SK-N-SH (cell line): ENCODE results near the gene SON.

Experiments used
- CHD2 ChIP-seq: fragments of 150-350 bp; IDR thresholded peaks from 2 replicates; pipeline ENCODE4 v1.6.1; 2018; ENCODE audit warnings: low read length; ENCODE audit not compliant: partially characterized antibody
- EP300 ChIP-seq, 2 experiments: IDR thresholded peaks; 2 replicates each; pipeline versions ENCODE4 v1.4.0 to v1.6.1; 2012; ENCODE audit warnings: borderline replicate concordance in 1 of 2, low read depth in 1 of 2, low read length in 1 of 2
- GABPA ChIP-seq: IDR thresholded peaks from 2 replicates; pipeline ENCODE4 v1.4.0; 2012; ENCODE audit warnings: low read depth, mild to moderate bottlenecking
- GATA2 ChIP-seq: sonication (generic); formaldehyde crosslinking; IDR thresholded peaks from 2 replicates; pipeline ENCODE4 v1.5.0; 2020; ENCODE audit warnings: mild to moderate bottlenecking, missing genetic modification reagents
- JUND ChIP-seq: IDR thresholded peaks from 2 replicates; pipeline ENCODE4 v1.4.0; 2012
- MXI1 ChIP-seq: IDR thresholded peaks from 2 replicates; pipeline ENCODE4 v1.6.1; 2012; ENCODE audit warnings: mild to moderate bottlenecking, low read depth, low read length, improper control_type of control experiment
- POLR2AphosphoS5 ChIP-seq: IDR thresholded peaks from 2 replicates; pipeline ENCODE4 v1.6.1; 2012; ENCODE audit warnings: low read depth, low read length
- SIN3A ChIP-seq: IDR thresholded peaks from 2 replicates; pipeline ENCODE4 v1.6.1; 2012; ENCODE audit warnings: low read depth, mild to moderate bottlenecking, low read length, moderate library complexity, borderline replicate concordance
- TAF1 ChIP-seq: IDR thresholded peaks from 2 replicates; pipeline ENCODE4 v1.6.1; 2012; ENCODE audit warnings: low read depth, mild to moderate bottlenecking, low read length, moderate library complexity, borderline replicate concordance
- TEAD4 ChIP-seq: IDR thresholded peaks from 2 replicates; pipeline ENCODE4 v1.4.0; 2012; ENCODE audit warnings: mild to moderate bottlenecking, borderline replicate concordance; ENCODE audit not compliant: insufficient read depth
- TF ChIP-seq, protein P1 (sequence below): fragments of 200-600 bp; sonication (generic); IDR thresholded peaks from 2 replicates; pipeline ENCODE4 v1.6.1; 2017; ENCODE audit warnings: antibody characterized with exemption, mild to moderate bottlenecking, moderate library complexity
- TF ChIP-seq, protein P2 (sequence below): IDR thresholded peaks from 2 replicates; pipeline ENCODE4 v1.6.1; 2012; ENCODE audit warnings: mild to moderate bottlenecking, low read depth, low read length, moderate library complexity
- TF ChIP-seq, protein P3 (sequence below): IDR thresholded peaks from 2 replicates; pipeline ENCODE4 v1.4.0; 2012; ENCODE audit warnings: low read depth, borderline replicate concordance
- TF ChIP-seq, protein P4 (sequence below): IDR thresholded peaks from 2 replicates; pipeline ENCODE4 v1.4.0; 2012; ENCODE audit warnings: low read depth

DNA sequence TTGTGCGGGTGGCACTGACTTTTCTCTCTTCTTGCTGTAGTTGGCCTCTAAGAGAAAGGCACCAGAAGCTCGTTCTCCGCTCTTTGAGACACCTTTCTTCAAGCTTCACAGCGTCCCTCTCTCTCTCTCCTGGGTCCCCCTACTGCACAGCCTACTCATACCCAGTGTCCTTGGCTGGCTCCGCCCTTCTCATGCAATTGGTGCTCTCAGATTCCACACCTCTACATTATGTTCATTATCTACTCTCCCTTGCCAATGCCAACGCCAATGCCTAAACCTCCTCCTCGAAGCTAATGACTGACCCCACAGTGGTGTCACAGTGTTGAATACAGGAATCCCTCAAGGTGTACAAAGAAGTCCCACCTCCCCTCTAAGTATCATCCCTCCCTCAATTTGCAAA, 46.5 kb upstream of the SON start:
- TF ChIP-seq, protein P1, sequence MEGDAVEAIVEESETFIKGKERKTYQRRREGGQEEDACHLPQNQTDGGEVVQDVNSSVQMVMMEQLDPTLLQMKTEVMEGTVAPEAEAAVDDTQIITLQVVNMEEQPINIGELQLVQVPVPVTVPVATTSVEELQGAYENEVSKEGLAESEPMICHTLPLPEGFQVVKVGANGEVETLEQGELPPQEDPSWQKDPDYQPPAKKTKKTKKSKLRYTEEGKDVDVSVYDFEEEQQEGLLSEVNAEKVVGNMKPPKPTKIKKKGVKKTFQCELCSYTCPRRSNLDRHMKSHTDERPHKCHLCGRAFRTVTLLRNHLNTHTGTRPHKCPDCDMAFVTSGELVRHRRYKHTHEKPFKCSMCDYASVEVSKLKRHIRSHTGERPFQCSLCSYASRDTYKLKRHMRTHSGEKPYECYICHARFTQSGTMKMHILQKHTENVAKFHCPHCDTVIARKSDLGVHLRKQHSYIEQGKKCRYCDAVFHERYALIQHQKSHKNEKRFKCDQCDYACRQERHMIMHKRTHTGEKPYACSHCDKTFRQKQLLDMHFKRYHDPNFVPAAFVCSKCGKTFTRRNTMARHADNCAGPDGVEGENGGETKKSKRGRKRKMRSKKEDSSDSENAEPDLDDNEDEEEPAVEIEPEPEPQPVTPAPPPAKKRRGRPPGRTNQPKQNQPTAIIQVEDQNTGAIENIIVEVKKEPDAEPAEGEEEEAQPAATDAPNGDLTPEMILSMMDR: no peak
- TF ChIP-seq POLR2AphosphoS5: no peak
- no peak for TF ChIP-seq CHD2
- TF ChIP-seq JUND: no peak
- TF ChIP-seq TAF1: no peak
- TF ChIP-seq, protein P2, sequence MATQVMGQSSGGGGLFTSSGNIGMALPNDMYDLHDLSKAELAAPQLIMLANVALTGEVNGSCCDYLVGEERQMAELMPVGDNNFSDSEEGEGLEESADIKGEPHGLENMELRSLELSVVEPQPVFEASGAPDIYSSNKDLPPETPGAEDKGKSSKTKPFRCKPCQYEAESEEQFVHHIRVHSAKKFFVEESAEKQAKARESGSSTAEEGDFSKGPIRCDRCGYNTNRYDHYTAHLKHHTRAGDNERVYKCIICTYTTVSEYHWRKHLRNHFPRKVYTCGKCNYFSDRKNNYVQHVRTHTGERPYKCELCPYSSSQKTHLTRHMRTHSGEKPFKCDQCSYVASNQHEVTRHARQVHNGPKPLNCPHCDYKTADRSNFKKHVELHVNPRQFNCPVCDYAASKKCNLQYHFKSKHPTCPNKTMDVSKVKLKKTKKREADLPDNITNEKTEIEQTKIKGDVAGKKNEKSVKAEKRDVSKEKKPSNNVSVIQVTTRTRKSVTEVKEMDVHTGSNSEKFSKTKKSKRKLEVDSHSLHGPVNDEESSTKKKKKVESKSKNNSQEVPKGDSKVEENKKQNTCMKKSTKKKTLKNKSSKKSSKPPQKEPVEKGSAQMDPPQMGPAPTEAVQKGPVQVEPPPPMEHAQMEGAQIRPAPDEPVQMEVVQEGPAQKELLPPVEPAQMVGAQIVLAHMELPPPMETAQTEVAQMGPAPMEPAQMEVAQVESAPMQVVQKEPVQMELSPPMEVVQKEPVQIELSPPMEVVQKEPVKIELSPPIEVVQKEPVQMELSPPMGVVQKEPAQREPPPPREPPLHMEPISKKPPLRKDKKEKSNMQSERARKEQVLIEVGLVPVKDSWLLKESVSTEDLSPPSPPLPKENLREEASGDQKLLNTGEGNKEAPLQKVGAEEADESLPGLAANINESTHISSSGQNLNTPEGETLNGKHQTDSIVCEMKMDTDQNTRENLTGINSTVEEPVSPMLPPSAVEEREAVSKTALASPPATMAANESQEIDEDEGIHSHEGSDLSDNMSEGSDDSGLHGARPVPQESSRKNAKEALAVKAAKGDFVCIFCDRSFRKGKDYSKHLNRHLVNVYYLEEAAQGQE: no peak
- TF ChIP-seq TEAD4: no peak
- no peak for TF ChIP-seq GATA2
- no peak for TF ChIP-seq SIN3A
- no peak for TF ChIP-seq MXI1
- TF ChIP-seq, protein P3, sequence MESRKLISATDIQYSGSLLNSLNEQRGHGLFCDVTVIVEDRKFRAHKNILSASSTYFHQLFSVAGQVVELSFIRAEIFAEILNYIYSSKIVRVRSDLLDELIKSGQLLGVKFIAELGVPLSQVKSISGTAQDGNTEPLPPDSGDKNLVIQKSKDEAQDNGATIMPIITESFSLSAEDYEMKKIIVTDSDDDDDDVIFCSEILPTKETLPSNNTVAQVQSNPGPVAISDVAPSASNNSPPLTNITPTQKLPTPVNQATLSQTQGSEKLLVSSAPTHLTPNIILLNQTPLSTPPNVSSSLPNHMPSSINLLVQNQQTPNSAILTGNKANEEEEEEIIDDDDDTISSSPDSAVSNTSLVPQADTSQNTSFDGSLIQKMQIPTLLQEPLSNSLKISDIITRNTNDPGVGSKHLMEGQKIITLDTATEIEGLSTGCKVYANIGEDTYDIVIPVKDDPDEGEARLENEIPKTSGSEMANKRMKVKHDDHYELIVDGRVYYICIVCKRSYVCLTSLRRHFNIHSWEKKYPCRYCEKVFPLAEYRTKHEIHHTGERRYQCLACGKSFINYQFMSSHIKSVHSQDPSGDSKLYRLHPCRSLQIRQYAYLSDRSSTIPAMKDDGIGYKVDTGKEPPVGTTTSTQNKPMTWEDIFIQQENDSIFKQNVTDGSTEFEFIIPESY: no peak
- no peak for TF ChIP-seq GABPA
- TF ChIP-seq EP300 (IDR thresholded peaks at IDR 0.05; ENCODE audit: borderline replicate concordance in 1 of 2, low read depth in 1 of 2, low read length in 1 of 2): no peak
- TF ChIP-seq, protein P4, sequence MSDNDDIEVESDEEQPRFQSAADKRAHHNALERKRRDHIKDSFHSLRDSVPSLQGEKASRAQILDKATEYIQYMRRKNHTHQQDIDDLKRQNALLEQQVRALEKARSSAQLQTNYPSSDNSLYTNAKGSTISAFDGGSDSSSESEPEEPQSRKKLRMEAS: no peak
